H1 (cell line): Measurements from ENCODE around the gene GIPR. TPM values are rescaled to one million over a fixed set of nuclear protein-coding genes. Genes with fewer than 3 reads are reported as not detected.

ENCODE experiments used
- CTCF ChIA-PET: fragments of 300-600 bp; sonication (Branson Sonifier 250); formaldehyde crosslinking; loops from one replicate; lab custom pipeline; 2021; ENCODE audit not compliant: partially characterized antibody; lab: Charles Lee
- POLR2A ChIA-PET: fragments of 300-600 bp; sonication (Branson Sonifier 250); formaldehyde crosslinking; loops from one replicate; lab custom pipeline; 2021; ENCODE audit warnings: inconsistent platforms; ENCODE audit not compliant: partially characterized antibody; lab: Charles Lee
- DNase-seq, 2 experiments: peaks; one replicate each; pipeline versions ENCODE4 v3.0.0 to v3.0.0-alpha.2; 2010 to 2022; ENCODE audit warnings: low spot score in 2 of 2, low read depth in 1 of 2, mixed read lengths in 1 of 2
- FAIRE-seq: peaks from 2 replicates; lab custom pipeline; 2011; peaks lifted over from hg19 to GRCh38; lab: Jason Lieb, UNC
- H2AFZ ChIP-seq: 2 replicates; pipeline ENCODE4 v1.8.1; 2012; ENCODE audit warnings: low read length, inconsistent platforms
- H2AK5ac ChIP-seq: 2 replicates; pipeline ENCODE4 v1.6.1; 2013; ENCODE audit warnings: low read depth, low read length
- H2BK120ac ChIP-seq: replicated peaks from 2 replicates; pipeline ENCODE3; 2013; ENCODE audit warnings: low read depth, low read length, inconsistent platforms
- H2BK12ac ChIP-seq: 2 replicates; pipeline ENCODE4 v1.6.1; 2013; ENCODE audit warnings: low read depth, low read length
- H2BK15ac ChIP-seq: 2 replicates; pipeline ENCODE4 v1.6.1; 2013; ENCODE audit warnings: low read length
- H2BK20ac ChIP-seq: 2 replicates; pipeline ENCODE4 v1.6.1; 2013; ENCODE audit warnings: low read length
- H2BK5ac ChIP-seq: 2 replicates; pipeline ENCODE4 v1.6.1; 2013; ENCODE audit warnings: low read depth, low read length
- H3K14ac ChIP-seq: 2 replicates; pipeline ENCODE4 v1.6.1; 2013; ENCODE audit warnings: inconsistent platforms; ENCODE audit not compliant: insufficient read length
- H3K18ac ChIP-seq: 2 replicates; pipeline ENCODE4 v1.6.1; 2013; ENCODE audit warnings: low read length; ENCODE audit errors: extremely low read depth
- H3K23ac ChIP-seq: 2 replicates; pipeline ENCODE4 v1.6.1; 2013; ENCODE audit warnings: inconsistent platforms; ENCODE audit not compliant: insufficient read length
- H3K23me2 ChIP-seq: 2 replicates; pipeline ENCODE4 v1.6.1; 2013; ENCODE audit warnings: low read depth, low read length
- H3K27ac ChIP-seq: 2 replicates; pipeline ENCODE4 v1.6.1; 2011; ENCODE audit warnings: low read depth, low read length, inconsistent platforms
- H3K27me3 ChIP-seq, 4 experiments: replicated peaks in 1 of 4; 1 replicate in 1 of 4; 2 replicates in 3 of 4; pipeline versions ENCODE4 v1.6.1 to v1.8.1; 2011 to 2013; ENCODE audit warnings: low read length in 3 of 4, mild to moderate bottlenecking in 3 of 4, inconsistent platforms in 2 of 4, mixed read lengths in 2 of 4, moderate library complexity in 1 of 4; ENCODE audit not compliant: control insufficient read depth in 3 of 4, insufficient read depth in 3 of 4; ENCODE audit errors: extremely low read depth in 1 of 4
- H3K36me3 ChIP-seq, 4 experiments: 2 replicates each; pipeline versions ENCODE4 v1.6.1 to v1.8.1; 2011 to 2013; ENCODE audit warnings: mild to moderate bottlenecking in 4 of 4, low read length in 3 of 4, moderate library complexity in 2 of 4, control low read depth in 1 of 4, inconsistent platforms in 1 of 4; ENCODE audit not compliant: insufficient read depth in 4 of 4, control insufficient read depth in 2 of 4
- H3K4ac ChIP-seq: replicated peaks from 2 replicates; pipeline ENCODE3; 2013; ENCODE audit warnings: low read length, low read depth, mixed read lengths, inconsistent platforms; ENCODE audit not compliant: insufficient read length
- H3K4me1 ChIP-seq, 4 experiments: replicated peaks in 1 of 4; 1 replicate in 1 of 4; 2 replicates in 3 of 4; pipeline versions ENCODE4 v1.6.1 to v1.8.1; 2011 to 2013; ENCODE audit warnings: low read length in 3 of 4, inconsistent platforms in 2 of 4, mixed read lengths in 1 of 4; ENCODE audit not compliant: insufficient read depth in 4 of 4, control insufficient read depth in 3 of 4
- H3K4me2 ChIP-seq, 2 experiments: 2 replicates each; pipeline versions ENCODE4 v1.6.1 to v1.8.1; 2011 to 2013; ENCODE audit warnings: low read depth in 2 of 2, low read length in 2 of 2, control low read depth in 1 of 2, inconsistent platforms in 1 of 2, mild to moderate bottlenecking in 1 of 2; ENCODE audit not compliant: insufficient read depth in 1 of 2
- H3K4me3 ChIP-seq, 4 experiments: fragments of 200-600, 300-600 bp in 1 of 4; sonication (generic), shearing (Covaris generic), sonication (Bioruptor Twin) in 1 of 4; 2 replicates each; pipeline versions ENCODE4 v1.5.1 to v1.8.1; 2011 to 2016; ENCODE audit warnings: low read length in 4 of 4, low read depth in 3 of 4, control low read depth in 2 of 4, inconsistent platforms in 2 of 4, mild to moderate bottlenecking in 2 of 4, mixed read lengths in 1 of 4, moderate library complexity in 1 of 4; ENCODE audit not compliant: insufficient read depth in 2 of 4; ENCODE audit errors: extremely low read depth in 1 of 4
- H3K56ac ChIP-seq: replicated peaks from 2 replicates; pipeline ENCODE3; 2013; ENCODE audit warnings: low read depth, mild to moderate bottlenecking, mixed read lengths, low read length, inconsistent platforms; ENCODE audit not compliant: insufficient read length
- H3K79me1 ChIP-seq: 2 replicates; pipeline ENCODE4 v1.6.1; 2013; ENCODE audit warnings: low read depth, low read length, control low read depth
- H3K79me2 ChIP-seq, 2 experiments: 2 replicates each; pipeline versions ENCODE4 v1.6.1 to v1.8.1; 2012 to 2013; ENCODE audit warnings: low read length in 2 of 2, mild to moderate bottlenecking in 2 of 2, inconsistent platforms in 1 of 2; ENCODE audit not compliant: insufficient read depth in 2 of 2, control insufficient read depth in 1 of 2
- H3K9ac ChIP-seq, 4 experiments: replicated peaks in 1 of 4; 1 replicate in 1 of 4; 2 replicates in 3 of 4; pipeline versions ENCODE4 v1.6.1 to v1.8.1; 2011 to 2013; ENCODE audit warnings: low read depth in 3 of 4, low read length in 3 of 4, control low read depth in 2 of 4, mild to moderate bottlenecking in 2 of 4, moderate library complexity in 2 of 4, inconsistent platforms in 1 of 4; ENCODE audit errors: extremely low read depth in 1 of 4
- H3K9me3 ChIP-seq, 2 experiments: 2 replicates each; pipeline versions ENCODE4 v1.6.1 to v1.8.1; 2012 to 2013; ENCODE audit warnings: mild to moderate bottlenecking in 2 of 2, moderate library complexity in 2 of 2, control low read depth in 1 of 2, inconsistent platforms in 1 of 2, low read depth in 1 of 2, low read length in 1 of 2, mixed read lengths in 1 of 2; ENCODE audit not compliant: insufficient read depth in 2 of 2
- H4K20me1 ChIP-seq, 2 experiments: replicated peaks in 1 of 2; 2 replicates each; pipeline versions ENCODE3 to v1.8.1; 2011 to 2013; ENCODE audit warnings: inconsistent platforms in 2 of 2, low read length in 2 of 2, mild to moderate bottlenecking in 1 of 2; ENCODE audit not compliant: insufficient read depth in 2 of 2, control insufficient read depth in 1 of 2
- H4K5ac ChIP-seq: 2 replicates; pipeline ENCODE4 v1.6.1; 2013; ENCODE audit warnings: low read length, low read depth, mixed read lengths, inconsistent platforms; ENCODE audit not compliant: insufficient read length
- H4K8ac ChIP-seq: 2 replicates; pipeline ENCODE4 v1.8.0; 2013; ENCODE audit warnings: mild to moderate bottlenecking, moderate library complexity, low read length, inconsistent platforms; ENCODE audit not compliant: insufficient read depth; ENCODE audit errors: extremely low read depth
- H4K91ac ChIP-seq: replicated peaks from 2 replicates; pipeline ENCODE3; 2013; ENCODE audit warnings: low read length, mixed read lengths, inconsistent platforms; ENCODE audit not compliant: insufficient read length
- NRF1 ChIP-seq: IDR thresholded peaks from 2 replicates; pipeline ENCODE4 v1.6.1; 2011; ENCODE audit warnings: mild to moderate bottlenecking, low read depth, low read length, improper control_type of control experiment
- SP4 ChIP-seq: IDR thresholded peaks from 2 replicates; pipeline ENCODE4 v1.6.1; 2012; ENCODE audit warnings: low read length, inconsistent platforms
- WGBS, 2 experiments: shearing (Covaris generic) in 1 of 2; methylation state at CpG; one replicate each; pipeline versions ENCODE4 v1.1.6 to v1.1.7; 2013 to 2015; ENCODE audit warnings: low lambda C conversion rate in 2 of 2, mixed read lengths in 2 of 2, inconsistent platforms in 1 of 2, low coverage in 1 of 2, missing lambda C conversion rate in 1 of 2; ENCODE audit not compliant: insufficient replicate concordance in 2 of 2, insufficient coverage in 1 of 2, insufficient read length in 1 of 2; ENCODE audit errors: extremely low coverage in 1 of 2, missing lambda C conversion rate in 1 of 2; 5-methylcytosine and 5-hydroxymethylcytosine counted together
- polyA plus RNA-seq, 7 experiments: library from polyadenylated mRNA; depleted of rRNA in 3 of 7; stranded (reverse) in 5 of 7; unstranded in 2 of 7; fragments of >200 nt in 5 of 7; fragments of 200-250 nt in 2 of 7; gene quantifications; 1 replicate in 5 of 7; 2 replicates in 1 of 7; 4 replicates in 1 of 7; pipeline versions ENCODE4 v1.2.1 to v1.2.3, GENCODE V29; 2011 to 2013; ENCODE audit warnings: missing spikeins in 2 of 7, mixed read lengths in 2 of 7
- total RNA-seq: library from RNA; stranded (reverse); fragmentation: NEBNext Ultra II Directional; extraction: Animal tissue kit (Norgen Biotek cat#: 25700); gene quantifications from 2 replicates; pipeline ENCODE4 v1.2.1, GENCODE V29; 2021

The GIPR gene
- total and polyA plus RNA-seq, 2 of the 8 experiments (the other 6 are each of a cell fraction or from before 2014, with no cell fraction given) = 0.42 to 1.3 TPM

- peak within 1 kb of the TSS; percentile 91 for H2BK5ac ChIP-seq
- H3K56ac ChIP-seq = no peak within 1 kb of the TSS
- peaks cover 0 to under 1% (median under 1%) of the 10 kb centered on the region in 4 experiments; a peak in 2 of 7 replicates for H3K27me3 ChIP-seq
- POLR2A ChIA-PET = interaction anchor here (0.6 to 3.5 kb wide), 5 partner anchors 20 to 639 kb away, joined by 3 to 21 read pairs (median 5); no protein-coding TSS in a partner anchor
- H4K5ac ChIP-seq = peak within 1 kb of the TSS; percentile 47
- H3K14ac ChIP-seq = no peak within 1 kb of the TSS
- no peaks in the 10 kb centered on the region for H3K9me3 ChIP-seq
- no peak within 1 kb of the TSS for H3K4ac ChIP-seq
- H3K23ac ChIP-seq = no peak within 1 kb of the TSS
- peak within 1 kb of the TSS; percentile 46; the same call in 1 of the 2 replicates for H2AFZ ChIP-seq
- H3K79me1 ChIP-seq = no peaks in the 10 kb centered on the region
- peak within 1 kb of the TSS; percentile 45 for H2BK120ac ChIP-seq
- H4K8ac ChIP-seq = peak within 1 kb of the TSS; percentile 12
- H3K79me2 ChIP-seq = no peaks in the 10 kb centered on the region
- 12% methylated on average over 31 of the region's 52 CpGs; no CpG with 5 or more reads in 1 of the 2 experiments for WGBS, 2 experiments
- CTCF ChIA-PET = interaction anchor here (0.7 to 8.4 kb wide), 11 partner anchors 8 to 144 kb away, joined by 3 to 135 read pairs (median 6); partner anchors contain the start of genes GPR4 and QPCTL
- H3K23me2 ChIP-seq = peaks cover 15% of the 10 kb centered on the region
- no peaks in the 10 kb centered on the region for H3K36me3 ChIP-seq
- peak within 1 kb of the TSS; percentile 93 for H3K18ac ChIP-seq
- peak within 1 kb of the TSS; percentile 78; the same call in 1 of the 2 replicates for H2BK12ac ChIP-seq
- peaks cover 7 to 24% (median 13%) of the 10 kb centered on the region in 4 experiments for H3K4me1 ChIP-seq
- H3K27ac ChIP-seq = no peak within 1 kb of the TSS
- H3K4me2 ChIP-seq = peak within 1 kb of the TSS; percentile 82 to 85
- H2BK15ac ChIP-seq = peak within 1 kb of the TSS; percentile 67; the same call in 1 of the 2 replicates
- peak within 1 kb of the TSS in 2 of 4 experiments; percentile 16 to 20; a peak in 3 of 7 replicates for H3K9ac ChIP-seq
- H3K4me3 ChIP-seq = peak within 1 kb of the TSS; percentile 51 to 67 (median 60)
- peak within 1 kb of the TSS; percentile 84 for H4K91ac ChIP-seq
- FAIRE-seq = no peak
- no peak within 1 kb of the TSS; the same call in 1 of the 2 replicates for H2AK5ac ChIP-seq
- peak in 1 of 2 experiments; percentile 86 for DNase-seq
- H4K20me1 ChIP-seq = no peaks in the 10 kb centered on the region
- peak within 1 kb of the TSS; percentile 18 for H2BK20ac ChIP-seq
- no peak for TF ChIP-seq SP4
- TF ChIP-seq NRF1 = no peak
Observed at GRCh38 chr19:45638930-45639729, 28.9 kb upstream of the GIPR start, which contains the start of gene EML2. EML2 (minus strand) TSS chr19:45639397; CDS start chr19:45639376, 21 bp downstream.
